ENCODE data around the gene TMEM184C. TPM values are rescaled to one million over a fixed set of nuclear protein-coding genes. Genes with fewer than 3 reads are reported as not detected.
A peak's percentile ranks its signal among the peaks of the same experiment; 100 is the strongest.

TMEM184C gene
- polyA plus RNA-seq (ENCODE audit: insufficient read length in 12 of 12), result 10 to 100 TPM in 11 of 12 donors, not detected in 1; 14.6 to 28.6 (median 23.3) TPM
- long read RNA-seq, donor 1, full-length matches to known transcripts, result 2 of 2 reads
- long read RNA-seq, donor 1, partial matches to known transcripts, result 0 of 2 reads
- long read RNA-seq, donor 1, other reads (novel, unspliced or antisense), result 0 of 2 reads
- long read RNA-seq, donor 2, full-length matches to known transcripts, result 4 of 4 reads
- long read RNA-seq, donor 2, partial matches to known transcripts, result 0 of 4 reads
- long read RNA-seq, donor 2, other reads (novel, unspliced or antisense), result 0 of 4 reads
- long read RNA-seq, donor 3, full-length matches to known transcripts, result 5 of 5 reads
- long read RNA-seq, donor 3, partial matches to known transcripts, result 0 of 5 reads
- long read RNA-seq, donor 3, other reads (novel, unspliced or antisense), result 0 of 5 reads
- long read RNA-seq, donor 4, full-length matches to known transcripts, result 3 of 3 reads
- long read RNA-seq, donor 4, partial matches to known transcripts, result 0 of 3 reads
- long read RNA-seq, donor 4, other reads (novel, unspliced or antisense), result 0 of 3 reads
- long read RNA-seq, donor 5, full-length matches to known transcripts, result 9 of 9 reads
- long read RNA-seq, donor 5, partial matches to known transcripts, result 0 of 9 reads
- long read RNA-seq, donor 5, other reads (novel, unspliced or antisense), result 0 of 9 reads
- long read RNA-seq, donor 6, full-length matches to known transcripts, result 4 of 4 reads
- long read RNA-seq, donor 6, partial matches to known transcripts, result 0 of 4 reads
- long read RNA-seq, donor 6, other reads (novel, unspliced or antisense), result 0 of 4 reads
- long read RNA-seq, donor 7, full-length matches to known transcripts, result 3 of 12 reads
- long read RNA-seq, donor 7, partial matches to known transcripts, result 9 of 12 reads
- long read RNA-seq, donor 7, other reads (novel, unspliced or antisense), result 0 of 12 reads
- long read RNA-seq, donor 8, full-length matches to known transcripts, result 5 of 5 reads
- long read RNA-seq, donor 8, partial matches to known transcripts, result 0 of 5 reads
- long read RNA-seq, donor 8, other reads (novel, unspliced or antisense), result 0 of 5 reads
- long read RNA-seq, donor 9, full-length matches to known transcripts, result 2 of 2 reads
- long read RNA-seq, donor 9, partial matches to known transcripts, result 0 of 2 reads
- long read RNA-seq, donor 9, other reads (novel, unspliced or antisense), result 0 of 2 reads
- long read RNA-seq, donor 10, full-length matches to known transcripts, result 5 of 5 reads
- long read RNA-seq, donor 10, partial matches to known transcripts, result 0 of 5 reads
- long read RNA-seq, donor 10, other reads (novel, unspliced or antisense), result 0 of 5 reads
- long read RNA-seq, donor 11, full-length matches to known transcripts, result 8 of 8 reads
- long read RNA-seq, donor 11, partial matches to known transcripts, result 0 of 8 reads
- long read RNA-seq, donor 11, other reads (novel, unspliced or antisense), result 0 of 8 reads

- DNase-seq, result peak; percentile 94
Measured at GRCh38 chr4:147617173-147617840, at the start of gene TMEM184C. TMEM184C (plus strand) TSS chr4:147617397; CDS start chr4:147617957, 560 bp downstream.

- no peak for DNase-seq
Measured at GRCh38 chr4:147570616-147571015, 46.6 kb upstream of the TMEM184C start.

GRCh38 chr4:147571036-147571770 lies 46.0 kb upstream of the TMEM184C start:
- no peak for DNase-seq

- DNase-seq, result no peak
Measured at GRCh38 chr4:147576084-147576483, 41.1 kb upstream of the TMEM184C start.

GRCh38 chr4:147578051-147578476 lies 39.1 kb upstream of the TMEM184C start:
- DNase-seq, result no peak

- DNase-seq, result no peak
Measured at GRCh38 chr4:147578593-147578992, 38.6 kb upstream of the TMEM184C start.

GRCh38 chr4:147580396-147580795 lies 36.8 kb upstream of the TMEM184C start:
- no peak for DNase-seq

GRCh38 chr4:147581606-147582350 lies 35.4 kb upstream of the TMEM184C start:
- no peak for DNase-seq

- DNase-seq, result no peak
Measured at GRCh38 chr4:147582386-147583060, 34.7 kb upstream of the TMEM184C start.

- no peak for DNase-seq
Measured at GRCh38 chr4:147583876-147584275, 33.3 kb upstream of the TMEM184C start.

GRCh38 chr4:147586032-147586431 lies 31.2 kb upstream of the TMEM184C start:
- no peak for DNase-seq

GRCh38 chr4:147586637-147587036 lies 30.6 kb upstream of the TMEM184C start:
- no peak for DNase-seq

- DNase-seq, result no peak
Measured at GRCh38 chr4:147587041-147587440, 30.2 kb upstream of the TMEM184C start.

- no peak for DNase-seq
Measured at GRCh38 chr4:147589586-147589985, 27.6 kb upstream of the TMEM184C start.

- peak; percentile 81 for DNase-seq
Measured at GRCh38 chr4:147590249-147590920, 26.8 kb upstream of the TMEM184C start.

- no peak for DNase-seq
Measured at GRCh38 chr4:147591106-147591505, 26.1 kb upstream of the TMEM184C start.

- no peak for DNase-seq
Measured at GRCh38 chr4:147594107-147594506, 23.1 kb upstream of the TMEM184C start.

GRCh38 chr4:147594578-147594977 lies 22.6 kb upstream of the TMEM184C start:
- DNase-seq, result no peak

Measured in muscle of arm (tissue), 14 donors.